Smooth muscle cell (in vitro differentiated cells): ENCODE data around the gene CEP120. TPM values are rescaled to one million over a fixed set of nuclear protein-coding genes. Genes with fewer than 3 reads are reported as not detected.

Experiments used
- DNase-seq: peaks from one replicate; lab custom pipeline; 2025; ENCODE audit not compliant: unreplicated experiment; lab: John Stamatoyannopoulos, UW
- H2AFZ ChIP-seq: fragments of 200-600 bp; sonication (generic); 2 replicates; pipeline ENCODE4 v1.6.0; 2016; ENCODE audit warnings: antibody characterized with exemption, low read depth, mild to moderate bottlenecking
- H3F3A ChIP-seq: fragments of 200-600 bp; sonication (generic); 2 replicates; pipeline ENCODE4 v1.6.0; 2017; ENCODE audit warnings: antibody characterized with exemption, low read depth
- H3K27ac ChIP-seq: fragments of 200-600 bp; sonication (generic); 2 replicates; pipeline ENCODE4 v1.5.1; 2016; ENCODE audit warnings: low read depth, mild to moderate bottlenecking
- H3K27me3 ChIP-seq: fragments of 200-600 bp; sonication (generic); 2 replicates; pipeline ENCODE4 v1.6.1; 2016; ENCODE audit warnings: low read depth, mild to moderate bottlenecking
- H3K36me3 ChIP-seq: fragments of 200-600 bp; sonication (generic); 2 replicates; pipeline ENCODE4 v1.5.1; 2016; ENCODE audit warnings: low read depth
- H3K4me1 ChIP-seq: fragments of 200-600 bp; sonication (generic); 2 replicates; pipeline ENCODE4 v1.5.1; 2016; ENCODE audit warnings: low read depth
- H3K4me2 ChIP-seq: fragments of 200-600 bp; sonication (generic); 2 replicates; pipeline ENCODE4 v1.6.0; 2016; ENCODE audit warnings: mild to moderate bottlenecking
- H3K4me3 ChIP-seq: fragments of 200-600 bp; sonication (generic); 2 replicates; pipeline ENCODE4 v1.5.1; 2016; ENCODE audit warnings: mild to moderate bottlenecking
- H3K79me2 ChIP-seq: fragments of 200-600 bp; sonication (generic); 2 replicates; pipeline ENCODE4 v1.6.0; 2016; ENCODE audit warnings: low read depth, mild to moderate bottlenecking
- H3K9ac ChIP-seq: fragments of 200-600 bp; sonication (generic); 2 replicates; pipeline ENCODE4 v1.6.0; 2016; ENCODE audit warnings: low read depth
- H3K9me3 ChIP-seq: fragments of 200-600 bp; sonication (generic); replicated peaks from 2 replicates; pipeline ENCODE4 v1.5.1; 2016; ENCODE audit warnings: low read depth
- H4K20me1 ChIP-seq: fragments of 200-600 bp; sonication (generic); 2 replicates; pipeline ENCODE4 v1.6.0; 2016; ENCODE audit warnings: low read depth
- CTCF ChIP-seq: fragments of 200-600 bp; sonication (generic); IDR thresholded peaks from 2 replicates; pipeline ENCODE4 v1.5.1; 2017; ENCODE audit warnings: borderline replicate concordance, mild to moderate bottlenecking, antibody characterized with exemption; ENCODE audit not compliant: insufficient read depth, poor library complexity, severe bottlenecking
- WGBS: methylation state at CpG from one replicate; pipeline ENCODE4 v1.1.7; 2016; ENCODE audit warnings: low lambda C conversion rate; 5-methylcytosine and 5-hydroxymethylcytosine counted together
- polyA plus RNA-seq: library from polyadenylated mRNA; unstranded; fragments of >200 nt; fragmentation: Nextera tagmentation; extraction: Ambion mirVana; gene quantifications from 2 replicates; pipeline ENCODE4 v1.2.1, GENCODE V29; 2016
- total RNA-seq: library from RNA; depleted of rRNA; stranded (reverse); fragments of >200 nt; gene quantifications from 2 replicates; pipeline ENCODE4 v1.2.3, GENCODE V29; 2014

The CEP120 gene
- total and polyA plus RNA-seq, 2 experiments from 2014 or later, result 6.5 to 30.2 TPM

- no peaks in the 10 kb centered on the region for H3K9me3 ChIP-seq
- H4K20me1 ChIP-seq, result no peaks in the 10 kb centered on the region
- no peaks in the 10 kb centered on the region for H3F3A ChIP-seq
- no peaks in the 10 kb centered on the region for H3K36me3 ChIP-seq
- TF ChIP-seq CTCF, result no peak
- H3K79me2 ChIP-seq, result peaks cover 7% of the 10 kb centered on the region
- peak overlapping the region; percentile 26 for H3K4me3 ChIP-seq
- no peak for DNase-seq
- H3K4me1 ChIP-seq, result peaks cover 6% of the 10 kb centered on the region
- no peaks in the 10 kb centered on the region for H3K27me3 ChIP-seq
- H3K9ac ChIP-seq, result no peak overlapping the region
- 50% methylated on average over 2 of the region's 2 CpGs for WGBS
- H2AFZ ChIP-seq, result no peak overlapping the region
- H3K4me2 ChIP-seq, result peak overlapping the region; percentile 66
- no peak overlapping the region for H3K27ac ChIP-seq
These were observed 58.6 kb downstream of the CEP120 start for GRCh38 chr5:123364441-123365155.

GRCh38 chr5:123360910-123361309, 62.3 kb downstream of the CEP120 start:
- H4K20me1 ChIP-seq, result no peaks in the 10 kb centered on the region
- no peaks in the 10 kb centered on the region for H3F3A ChIP-seq
- H3K27ac ChIP-seq, result no peak overlapping the region
- H3K27me3 ChIP-seq, result no peaks in the 10 kb centered on the region
- H3K4me1 ChIP-seq, result peaks cover 11% of the 10 kb centered on the region
- no peaks in the 10 kb centered on the region for H3K36me3 ChIP-seq
- peaks cover 7% of the 10 kb centered on the region for H3K79me2 ChIP-seq
- TF ChIP-seq CTCF, result no peak
- H2AFZ ChIP-seq, result no peak overlapping the region
- no peak for DNase-seq
- H3K9me3 ChIP-seq, result no peaks in the 10 kb centered on the region
- peak overlapping the region; percentile 22 for H3K4me2 ChIP-seq
- H3K9ac ChIP-seq, result no peak overlapping the region
- H3K4me3 ChIP-seq, result no peak overlapping the region

GRCh38 chr5:123360201-123360571, 63.0 kb downstream of the CEP120 start:
- H3K27me3 ChIP-seq, result no peaks in the 10 kb centered on the region
- H3K9me3 ChIP-seq, result no peaks in the 10 kb centered on the region
- H2AFZ ChIP-seq, result no peak overlapping the region
- H3K4me1 ChIP-seq, result peaks cover 9% of the 10 kb centered on the region
- no peak for TF ChIP-seq CTCF
- no peaks in the 10 kb centered on the region for H3K36me3 ChIP-seq
- H3K4me3 ChIP-seq, result no peak overlapping the region
- H3K9ac ChIP-seq, result no peak overlapping the region
- peaks cover 7% of the 10 kb centered on the region for H3K79me2 ChIP-seq
- H4K20me1 ChIP-seq, result no peaks in the 10 kb centered on the region
- no peaks in the 10 kb centered on the region for H3F3A ChIP-seq
- H3K27ac ChIP-seq, result peak overlapping the region; percentile 59
- no peak for DNase-seq
- peak overlapping the region; percentile 48 for H3K4me2 ChIP-seq
